Esophagus (tissue), 2 donors: Measurements from ENCODE around the gene SLC38A8. TPM values are rescaled to one million over a fixed set of nuclear protein-coding genes. Genes with fewer than 3 reads are reported as not detected.

Experiments
- H3K27ac ChIP-seq, 2 donors: one replicate each; pipeline ENCODE4 v1.5.1; 2013; ENCODE audit warnings: low read depth in 2 of 2, mild to moderate bottlenecking in 2 of 2, inconsistent platforms in 1 of 2, low read length in 1 of 2, moderate library complexity in 1 of 2
- H3K27me3 ChIP-seq, 2 donors: one replicate each; pipeline ENCODE4 v1.6.1; 2013; ENCODE audit warnings: low read length in 2 of 2, control low read depth in 1 of 2, mild to moderate bottlenecking in 1 of 2; ENCODE audit not compliant: insufficient read depth in 2 of 2, control insufficient read depth in 1 of 2
- H3K36me3 ChIP-seq, 2 donors: one replicate each; pipeline ENCODE4 v1.6.1; 2013; ENCODE audit warnings: low read length in 1 of 2; ENCODE audit not compliant: control insufficient read depth in 2 of 2, insufficient read depth in 2 of 2
- H3K4me1 ChIP-seq, 2 donors: one replicate each; pipeline ENCODE4 v1.6.1; 2013; ENCODE audit warnings: low read length in 1 of 2; ENCODE audit not compliant: control insufficient read depth in 2 of 2, insufficient read depth in 2 of 2
- H3K4me3 ChIP-seq, 2 donors: one replicate each; pipeline ENCODE4 v1.5.1; 2013; ENCODE audit warnings: low read length in 2 of 2, mild to moderate bottlenecking in 2 of 2, low read depth in 1 of 2, moderate library complexity in 1 of 2
- H3K9me3 ChIP-seq, 2 donors: one replicate each; pipeline ENCODE4 v1.6.1; 2013; ENCODE audit warnings: mild to moderate bottlenecking in 2 of 2, low read depth in 1 of 2, low read length in 1 of 2, moderate library complexity in 1 of 2; ENCODE audit not compliant: control insufficient read depth in 2 of 2, insufficient read depth in 1 of 2
- WGBS, 2 donors: extraction: QIAGEN DNeasy Blood & Tissue Kit; methylation state at CpG; one replicate each; pipeline ENCODE4 v1.1.7; 2013; 5-methylcytosine and 5-hydroxymethylcytosine counted together
- polyA plus RNA-seq, 2 donors: library from polyadenylated mRNA; stranded (reverse); fragments of 200-250 nt; gene quantifications; one replicate each; pipeline ENCODE4 v1.2.3, GENCODE V29; 2013
- donor health status: healthy with polysubstance abuse.
- donor health status: Bipolar disorder and iron deficiency.

SLC38A8 gene
- polyA plus RNA-seq, 2 donors: 0.06 TPM; not detected in 1

- no peaks in the 10 kb centered on the region for H3K9me3 ChIP-seq
- no peak overlapping the region for H3K27ac ChIP-seq
- no peak overlapping the region for H3K4me3 ChIP-seq
- 45 to 51% methylated on average over 11 of the region's 11 CpGs for WGBS, 2 donors
- H3K36me3 ChIP-seq: peaks cover 14 to 45% of the 10 kb centered on the region in 2 donors
- no peaks in the 10 kb centered on the region for H3K27me3 ChIP-seq
- H3K4me1 ChIP-seq: peaks cover 0 to 2% of the 10 kb centered on the region in 2 donors
Observed at GRCh38 chr16:84084570-84085270, 42.1 kb upstream of the SLC38A8 start.

- Histone ChIP-seq H3K27ac (no peak overlapping the region), H3K27me3 (no peaks in the 10 kb centered on the region), H3K4me1 (peaks cover 0 to 2% of the 10 kb centered on the region in 2 donors), H3K4me3 (no peak overlapping the region), H3K36me3 (peaks cover 14 to 42% of the 10 kb centered on the region in 2 donors), H3K9me3 (no peaks in the 10 kb centered on the region)
- 84 to 85% methylated on average over 11 of the region's 11 CpGs for WGBS, 2 donors
Observed at GRCh38 chr16:84082835-84083569, 40.4 kb upstream of the SLC38A8 start.

GRCh38 chr16:84082110-84082509 lies 39.5 kb upstream of the SLC38A8 start:
- Histone ChIP-seq H3K36me3 (peaks cover 14 to 42% of the 10 kb centered on the region in 2 donors), H3K27ac (no peak overlapping the region), H3K9me3 (no peaks in the 10 kb centered on the region), H3K4me1 (peaks cover 0 to 2% of the 10 kb centered on the region in 2 donors), H3K4me3 (no peak overlapping the region), H3K27me3 (no peaks in the 10 kb centered on the region)
- 85 to 89% methylated on average over 6 of the region's 6 CpGs for WGBS, 2 donors

GRCh38 chr16:84081446-84081989 lies 38.9 kb upstream of the SLC38A8 start:
- no peaks in the 10 kb centered on the region for H3K9me3 ChIP-seq
- 86 to 87% methylated on average over 14 of the region's 14 CpGs for WGBS, 2 donors
- peaks cover 14 to 37% of the 10 kb centered on the region in 2 donors for H3K36me3 ChIP-seq
- peaks cover 0 to 2% of the 10 kb centered on the region in 2 donors for H3K4me1 ChIP-seq
- no peaks in the 10 kb centered on the region for H3K27me3 ChIP-seq
- H3K4me3 ChIP-seq: no peak overlapping the region
- H3K27ac ChIP-seq: no peak overlapping the region

- H3K36me3 ChIP-seq: peaks cover 8 to 30% of the 10 kb centered on the region in 2 donors
- H3K4me3 ChIP-seq: no peak overlapping the region
- H3K27me3 ChIP-seq: no peaks in the 10 kb centered on the region
- no peaks in the 10 kb centered on the region for H3K9me3 ChIP-seq
- no peak overlapping the region for H3K27ac ChIP-seq
- 80 to 82% methylated on average over 6 of the region's 6 CpGs for WGBS, 2 donors
- H3K4me1 ChIP-seq: peaks cover 0 to 2% of the 10 kb centered on the region in 2 donors
Observed at GRCh38 chr16:84080813-84081212, 38.2 kb upstream of the SLC38A8 start.

GRCh38 chr16:84080378-84080777 lies 37.8 kb upstream of the SLC38A8 start:
- peaks cover 0 to 2% of the 10 kb centered on the region in 2 donors for H3K4me1 ChIP-seq
- H3K9me3 ChIP-seq: no peaks in the 10 kb centered on the region
- H3K27me3 ChIP-seq: no peaks in the 10 kb centered on the region
- H3K4me3 ChIP-seq: no peak overlapping the region
- H3K27ac ChIP-seq: no peak overlapping the region
- WGBS, 2 donors: 57 to 79% methylated on average over 8 of the region's 8 CpGs
- H3K36me3 ChIP-seq: peaks cover 9 to 31% of the 10 kb centered on the region in 2 donors

GRCh38 chr16:84079664-84080063 lies 37.1 kb upstream of the SLC38A8 start:
- WGBS, 2 donors: 87 to 93% methylated on average over 6 of the region's 6 CpGs
- Histone ChIP-seq H3K4me3 (no peak overlapping the region), H3K27me3 (no peaks in the 10 kb centered on the region), H3K27ac (no peak overlapping the region), H3K36me3 (peaks cover 16 to 37% of the 10 kb centered on the region in 2 donors), H3K4me1 (peaks cover 0 to 2% of the 10 kb centered on the region in 2 donors), H3K9me3 (no peaks in the 10 kb centered on the region)

- WGBS, 2 donors: 91 to 92% methylated on average over 11 of the region's 11 CpGs
- Histone ChIP-seq H3K27ac (no peak overlapping the region), H3K27me3 (no peaks in the 10 kb centered on the region), H3K36me3 (peaks cover 12 to 31% of the 10 kb centered on the region in 2 donors), H3K4me3 (no peak overlapping the region), H3K9me3 (no peaks in the 10 kb centered on the region), H3K4me1 (peaks cover 0 to under 1% of the 10 kb centered on the region in 2 donors)
Observed at GRCh38 chr16:84075376-84075775, 32.8 kb upstream of the SLC38A8 start.

GRCh38 chr16:84074721-84075120 lies 32.1 kb upstream of the SLC38A8 start:
- Histone ChIP-seq H3K36me3 (peaks cover 12 to 30% of the 10 kb centered on the region in 2 donors), H3K27me3 (no peaks in the 10 kb centered on the region), H3K9me3 (no peaks in the 10 kb centered on the region), H3K4me3 (no peak overlapping the region), H3K27ac (no peak overlapping the region), H3K4me1 (no peaks in the 10 kb centered on the region)
- WGBS, 2 donors: 91 to 95% methylated on average over 3 of the region's 3 CpGs
